ENCODE results near the gene PIK3R1.

- TF ChIP-seq CTCF (conservative IDR thresholded peaks at IDR 0.05; ENCODE audit: low read depth, low read length) = peak; percentile 32; the same call in 1 of the 2 replicates
- no peak for TF ChIP-seq EZH2 (IDR thresholded peaks at IDR 0.05; ENCODE audit: low read length, unreplicated experiment)
- no peak for TF ChIP-seq EZH2phosphoT487 (IDR thresholded peaks at IDR 0.05; ENCODE audit: borderline replicate concordance, low read length)
Measured at GRCh38 chr5:68333649-68334552, 118.3 kb downstream of the PIK3R1 start.

All from PC-3 (cell line).